ENCODE results near the gene KRT23. TPM values are rescaled to one million over a fixed set of nuclear protein-coding genes. Genes with fewer than 3 reads are reported as not detected.

KRT23 gene
- total RNA-seq, 1 experiment from 2014 or later = not detected

DNA sequence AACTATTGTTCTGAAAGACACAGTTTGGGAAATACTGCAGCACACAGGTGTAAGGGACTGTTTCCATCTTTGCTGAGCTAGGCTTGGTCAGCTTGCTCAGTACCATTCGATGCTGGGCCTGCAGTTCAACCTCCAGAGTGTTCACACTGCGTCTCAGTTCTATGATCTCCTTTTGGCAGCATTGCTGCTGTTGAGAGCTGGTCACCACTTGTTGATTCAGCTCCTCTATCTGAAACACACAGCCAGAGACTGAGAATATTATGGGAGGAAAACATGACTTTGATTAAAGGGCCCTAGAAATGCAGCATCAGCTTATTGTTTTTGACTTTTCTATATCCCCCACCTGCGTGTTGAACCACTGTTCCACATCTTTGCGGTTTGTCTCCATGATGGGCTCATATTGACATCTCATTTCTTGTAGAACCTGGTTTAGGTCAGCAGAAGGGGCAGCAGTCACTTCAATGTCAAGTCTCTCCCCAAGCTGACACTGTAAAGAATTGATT is 24.7 kb upstream of the KRT23 start:
- peaks cover 32% of the 10 kb centered on the region for H3K4me1 ChIP-seq (replicated peaks; ENCODE audit: insufficient read depth)
- no peak overlapping the region for H2AFZ ChIP-seq
- no peaks in the 10 kb centered on the region for H3K36me3 ChIP-seq (ENCODE audit: low read depth)
- no peaks in the 10 kb centered on the region for H3K9me2 ChIP-seq (ENCODE audit: insufficient read depth)
- peaks cover 10% of the 10 kb centered on the region for H3K9me3 ChIP-seq (ENCODE audit: insufficient read depth, low read depth)
- peaks cover 23% of the 10 kb centered on the region for H3F3A ChIP-seq (ENCODE audit: insufficient read depth, low read depth)
- no peak for TF ChIP-seq EZH2 (IDR thresholded peaks at IDR 0.05; ENCODE audit: low read depth)
- H4K20me1 ChIP-seq (ENCODE audit: insufficient read depth) = no peaks in the 10 kb centered on the region
- no TSS peak for BruUV-seq (replicated peaks)
- intact Hi-C loops (cut with micrococcal nuclease; ENCODE audit: unreplicated experiment) = no loop called here
- POLR2A ChIA-PET (ENCODE audit: unreplicated experiment) = interaction anchor here (0.7 kb wide), 1 partner anchor 47 kb away, joined by 10 read pairs; no protein-coding TSS in a partner anchor
- H3K27me3 ChIP-seq (ENCODE audit: insufficient read depth, low read depth) = no peaks in the 10 kb centered on the region
- H3K79me2 ChIP-seq (ENCODE audit: low read depth) = no peaks in the 10 kb centered on the region
- CTCF ChIA-PET = no interaction called here
- H3K27ac ChIP-seq = no peak overlapping the region
- H3K4me2 ChIP-seq = no peak overlapping the region
- no peak for DNase-seq
- no peak overlapping the region for H3K4me3 ChIP-seq

DNA sequence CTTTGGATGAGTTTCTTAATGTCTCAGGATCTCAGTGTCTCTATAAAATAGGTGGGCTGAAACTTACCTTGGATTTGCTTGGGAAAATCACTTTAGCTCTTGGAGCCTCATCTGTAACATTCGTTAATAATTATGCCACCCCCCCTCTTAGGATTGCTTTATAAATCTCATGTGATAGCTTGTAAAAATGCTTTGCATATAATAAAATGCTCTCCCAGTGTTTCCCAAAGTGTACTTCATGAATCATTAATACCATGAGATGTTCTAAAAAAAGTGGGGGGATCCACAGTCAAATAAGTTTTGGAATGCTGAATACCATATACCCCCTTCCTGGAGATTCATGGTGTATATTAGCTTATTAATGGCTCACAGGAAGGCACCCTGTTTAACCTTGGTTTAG is 24.1 kb upstream of the KRT23 start:
- Histone ChIP-seq H3K27ac (no peak overlapping the region), H3K9me3 (ENCODE audit: insufficient read depth, low read depth) (peaks cover 10% of the 10 kb centered on the region), H3K79me2 (ENCODE audit: low read depth) (no peaks in the 10 kb centered on the region), H2AFZ (no peak overlapping the region), H3K4me2 (no peak overlapping the region), H3K27me3 (ENCODE audit: insufficient read depth, low read depth) (no peaks in the 10 kb centered on the region), H3K9me2 (ENCODE audit: insufficient read depth) (no peaks in the 10 kb centered on the region), H3K36me3 (ENCODE audit: low read depth) (no peaks in the 10 kb centered on the region), H3K4me3 (no peak overlapping the region), H3K4me1 (replicated peaks; ENCODE audit: insufficient read depth) (peaks cover 35% of the 10 kb centered on the region), H4K20me1 (ENCODE audit: insufficient read depth) (no peaks in the 10 kb centered on the region), H3F3A (ENCODE audit: insufficient read depth, low read depth) (peaks cover 25% of the 10 kb centered on the region)
- no TSS peak for BruUV-seq (replicated peaks)
- ChIA-PET POLR2A (ENCODE audit: unreplicated experiment) (interaction anchor here (0.7 kb wide), 1 partner anchor 48 kb away, joined by 10 read pairs; no protein-coding TSS in a partner anchor), CTCF (no interaction called here)
- no peak for DNase-seq
- TF ChIP-seq, protein P1, sequence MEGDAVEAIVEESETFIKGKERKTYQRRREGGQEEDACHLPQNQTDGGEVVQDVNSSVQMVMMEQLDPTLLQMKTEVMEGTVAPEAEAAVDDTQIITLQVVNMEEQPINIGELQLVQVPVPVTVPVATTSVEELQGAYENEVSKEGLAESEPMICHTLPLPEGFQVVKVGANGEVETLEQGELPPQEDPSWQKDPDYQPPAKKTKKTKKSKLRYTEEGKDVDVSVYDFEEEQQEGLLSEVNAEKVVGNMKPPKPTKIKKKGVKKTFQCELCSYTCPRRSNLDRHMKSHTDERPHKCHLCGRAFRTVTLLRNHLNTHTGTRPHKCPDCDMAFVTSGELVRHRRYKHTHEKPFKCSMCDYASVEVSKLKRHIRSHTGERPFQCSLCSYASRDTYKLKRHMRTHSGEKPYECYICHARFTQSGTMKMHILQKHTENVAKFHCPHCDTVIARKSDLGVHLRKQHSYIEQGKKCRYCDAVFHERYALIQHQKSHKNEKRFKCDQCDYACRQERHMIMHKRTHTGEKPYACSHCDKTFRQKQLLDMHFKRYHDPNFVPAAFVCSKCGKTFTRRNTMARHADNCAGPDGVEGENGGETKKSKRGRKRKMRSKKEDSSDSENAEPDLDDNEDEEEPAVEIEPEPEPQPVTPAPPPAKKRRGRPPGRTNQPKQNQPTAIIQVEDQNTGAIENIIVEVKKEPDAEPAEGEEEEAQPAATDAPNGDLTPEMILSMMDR (conservative IDR thresholded peaks at IDR 0.05) = no peak
- TF ChIP-seq EZH2 (IDR thresholded peaks at IDR 0.05; ENCODE audit: low read depth) = no peak
- intact Hi-C loops (cut with micrococcal nuclease; ENCODE audit: unreplicated experiment) = no loop called here

DNA sequence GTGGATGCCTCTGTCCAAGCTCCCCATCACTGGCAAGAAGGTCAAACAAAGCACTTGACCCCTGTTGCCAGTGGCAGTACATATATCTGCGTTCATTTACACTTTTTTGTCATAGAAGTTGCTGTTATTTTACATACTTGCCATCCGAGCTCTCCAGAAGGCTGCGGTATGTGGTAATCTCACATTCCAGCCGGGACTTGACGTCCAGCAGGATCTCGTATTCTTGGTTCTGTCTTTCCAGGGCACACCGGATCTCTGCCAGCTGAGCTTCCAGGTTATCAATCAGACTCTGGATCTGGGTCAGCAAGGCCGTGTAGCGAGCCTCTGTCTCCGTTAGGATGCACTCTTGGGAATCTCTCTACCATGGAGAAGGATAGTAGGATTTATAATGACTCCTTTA is 22.7 kb upstream of the KRT23 start:
- DNase-seq = no peak
- Histone ChIP-seq H2AFZ (no peak overlapping the region), H3K9me2 (ENCODE audit: insufficient read depth) (no peaks in the 10 kb centered on the region), H3K4me2 (no peak overlapping the region), H3K79me2 (ENCODE audit: low read depth) (0 out of 2 replicates have a peak, but pooled peaks cover 2% of the 10 kb centered on the region), H3K36me3 (ENCODE audit: low read depth) (no peaks in the 10 kb centered on the region), H3K4me3 (no peak overlapping the region), H4K20me1 (ENCODE audit: insufficient read depth) (no peaks in the 10 kb centered on the region), H3F3A (ENCODE audit: insufficient read depth, low read depth) (peaks cover 31% of the 10 kb centered on the region), H3K27ac (peak overlapping the region; percentile 98; the same call in 1 of the 2 replicates), H3K4me1 (replicated peaks; ENCODE audit: insufficient read depth) (peaks cover 50% of the 10 kb centered on the region), H3K27me3 (ENCODE audit: insufficient read depth, low read depth) (no peaks in the 10 kb centered on the region), H3K9me3 (ENCODE audit: insufficient read depth, low read depth) (peaks cover 10% of the 10 kb centered on the region)
- CTCF ChIA-PET = interaction anchor here (0.7 kb wide), 1 partner anchor 97 kb away, joined by 4 read pairs; no protein-coding TSS in a partner anchor
- intact Hi-C loops (cut with micrococcal nuclease; ENCODE audit: unreplicated experiment) = no loop called here
- POLR2A ChIA-PET (ENCODE audit: unreplicated experiment) = no interaction called here
- BruUV-seq (replicated peaks) = no TSS peak
- TF ChIP-seq EZH2 (IDR thresholded peaks at IDR 0.05; ENCODE audit: low read depth) = no peak
- TF ChIP-seq, protein P1 (conservative IDR thresholded peaks at IDR 0.05) = no peak
